Measurements from ENCODE around the gene KNDC1. TPM values are rescaled to one million over a fixed set of nuclear protein-coding genes. Genes with fewer than 3 reads are reported as not detected.
A peak's percentile ranks its signal among the peaks of the same experiment; 100 is the strongest.

The KNDC1 gene
- total and polyA plus RNA-seq, 2 experiments from 2014 or later: 1.8 to 16.0 TPM

DNA sequence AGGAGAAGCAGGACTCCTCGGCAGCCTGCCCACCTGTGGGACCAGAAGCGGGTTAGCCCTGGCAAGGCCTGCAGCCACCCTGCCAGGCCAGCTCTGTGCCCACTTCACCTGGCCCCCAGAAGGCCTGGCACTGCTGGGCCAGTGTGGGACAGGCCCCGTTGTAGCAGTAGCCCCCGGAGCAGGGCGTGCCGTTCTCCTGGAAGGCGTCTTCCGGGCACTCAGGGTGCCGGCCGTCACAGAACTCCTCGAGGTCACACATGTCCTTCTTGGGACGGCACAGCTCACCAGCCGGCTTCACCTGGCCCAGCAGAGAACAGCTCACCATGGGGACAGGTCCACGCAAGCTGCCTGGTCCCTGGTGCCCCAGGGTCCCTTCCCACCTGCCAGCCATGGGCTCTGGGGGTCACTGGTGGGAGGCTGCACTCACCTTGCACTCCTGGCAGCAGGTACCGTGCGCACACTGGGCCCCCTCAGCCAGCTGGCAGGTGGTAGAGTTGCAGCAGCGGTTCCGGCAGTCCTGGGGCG lies 110.8 kb downstream of the KNDC1 start:
- no peaks in the 10 kb centered on the region for H3K27me3 ChIP-seq (ENCODE audit: insufficient read depth)
- ATAC-seq: no peak
- peaks cover 2% of the 10 kb centered on the region; the same call in 2 of the 3 replicates for H3K4me1 Mint-ChIP-seq
- H3K36me3 ChIP-seq (ENCODE audit: insufficient read depth): no peaks in the 10 kb centered on the region
- no peaks in the 10 kb centered on the region for H4K20me1 ChIP-seq (replicated peaks; ENCODE audit: insufficient read depth)
- H3K27ac Mint-ChIP-seq: no peak overlapping the region
- no peak overlapping the region for H3K27ac ChIP-seq (ENCODE audit: low read depth)
- no peaks in the 10 kb centered on the region for H3K9me3 Mint-ChIP-seq
- peaks cover 6% of the 10 kb centered on the region for H3K27me3 Mint-ChIP-seq (ENCODE audit: insufficient read depth, low read depth, poor library complexity)
- H3K4me3 Mint-ChIP-seq: no peak overlapping the region
- H3F3A ChIP-seq (replicated peaks; ENCODE audit: low read depth): no peaks in the 10 kb centered on the region
- no peaks in the 10 kb centered on the region; the same call in 2 of the 3 replicates for H3K36me3 Mint-ChIP-seq (ENCODE audit: low read depth)
- TF ChIP-seq CREB1 (CRISPR knock-in tag; IDR thresholded peaks at IDR 0.05; ENCODE audit: low read depth) (no peak), POLR2AphosphoS5 (IDR thresholded peaks at IDR 0.05; ENCODE audit: low read depth) (no peak), EZH2 (IDR thresholded peaks at IDR 0.05; ENCODE audit: low read depth, unreplicated experiment) (no peak), ETS1 (IDR thresholded peaks at IDR 0.05) (no peak)
- no peaks in the 10 kb centered on the region for H3K9me2 ChIP-seq (ENCODE audit: insufficient read depth)
- no peak for DNase-seq (ENCODE audit: low spot score)
- no peak overlapping the region for H2AFZ ChIP-seq
- no peaks in the 10 kb centered on the region for H3K4me1 ChIP-seq (ENCODE audit: insufficient read depth)
- H3K79me2 ChIP-seq (replicated peaks; ENCODE audit: insufficient read depth): no peaks in the 10 kb centered on the region
- no peak overlapping the region for H3K4me2 ChIP-seq
- H3K4me3 ChIP-seq: no peak overlapping the region

DNA sequence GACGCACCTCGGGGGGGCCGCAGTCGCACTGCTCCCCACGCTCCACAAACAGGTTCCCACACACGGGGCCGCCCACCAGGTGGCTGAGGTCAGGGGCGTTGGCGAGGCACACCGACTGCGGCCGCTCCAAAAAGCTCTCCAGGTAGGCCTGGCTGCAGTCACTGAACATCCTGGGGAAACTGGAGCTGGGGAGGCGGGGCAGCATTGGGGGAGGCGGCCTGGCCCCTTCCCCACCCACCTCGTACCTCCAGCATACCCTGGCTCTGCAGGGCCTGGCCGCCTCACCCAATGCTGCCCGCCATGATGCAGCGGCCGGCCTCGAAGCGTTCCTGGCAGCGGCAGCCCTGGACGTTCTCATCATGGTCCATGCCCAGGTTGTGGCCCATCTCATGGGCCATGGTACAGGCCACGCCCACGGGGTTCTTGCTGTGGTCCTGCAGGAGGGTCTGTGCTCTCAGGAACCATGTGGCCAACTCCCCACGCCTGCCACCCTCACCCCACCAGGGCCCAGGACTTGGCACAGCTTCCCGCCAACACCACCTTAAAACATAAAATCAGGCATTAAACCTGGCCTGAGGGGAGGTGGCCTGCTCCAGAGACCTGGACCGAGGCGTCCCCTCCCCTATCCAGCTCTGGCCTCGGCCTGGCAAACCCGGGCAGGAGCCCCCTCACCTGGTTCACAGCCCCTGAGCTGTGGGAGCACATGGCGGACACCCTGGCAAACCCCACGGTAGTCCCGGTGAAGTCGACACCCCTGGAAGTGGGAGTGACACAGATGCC lies 111.7 kb downstream of the KNDC1 start:
- Mint-ChIP-seq H3K9me3 (no peaks in the 10 kb centered on the region), H3K27me3 (ENCODE audit: insufficient read depth, low read depth, poor library complexity) (peaks cover 5% of the 10 kb centered on the region), H3K4me3 (no peak overlapping the region), H3K27ac (no peak overlapping the region), H3K36me3 (ENCODE audit: low read depth) (no peaks in the 10 kb centered on the region), H3K4me1 (peaks cover 4% of the 10 kb centered on the region; the same call in 2 of the 3 replicates)
- Histone ChIP-seq H3K4me1 (ENCODE audit: insufficient read depth) (no peaks in the 10 kb centered on the region), H3K27ac (ENCODE audit: low read depth) (no peak overlapping the region), H3F3A (replicated peaks; ENCODE audit: low read depth) (no peaks in the 10 kb centered on the region), H3K9me2 (ENCODE audit: insufficient read depth) (no peaks in the 10 kb centered on the region), H3K27me3 (ENCODE audit: insufficient read depth) (no peaks in the 10 kb centered on the region), H3K4me3 (no peak overlapping the region), H3K4me2 (no peak overlapping the region), H3K79me2 (replicated peaks; ENCODE audit: insufficient read depth) (no peaks in the 10 kb centered on the region), H3K36me3 (ENCODE audit: insufficient read depth) (no peaks in the 10 kb centered on the region), H4K20me1 (replicated peaks; ENCODE audit: insufficient read depth) (no peaks in the 10 kb centered on the region), H2AFZ (no peak overlapping the region)
- DNase-seq (ENCODE audit: low spot score): no peak
- no peak for TF ChIP-seq JUNB (IDR thresholded peaks at IDR 0.05; ENCODE audit: unreplicated experiment)
- no peak for TF ChIP-seq ETS1 (IDR thresholded peaks at IDR 0.05)
- no peak for TF ChIP-seq EZH2phosphoT487 (IDR thresholded peaks at IDR 0.05; ENCODE audit: unreplicated experiment)
- TF ChIP-seq REST (IDR thresholded peaks at IDR 0.05; ENCODE audit: unreplicated experiment): no peak
- TF ChIP-seq STAT1 (IDR thresholded peaks at IDR 0.05; ENCODE audit: unreplicated experiment): no peak
- ATAC-seq: peak; percentile 17

All from GM23338 (cell line).